ENCODE measurements around the gene HOXA5.

Gene HOXA5

DNA sequence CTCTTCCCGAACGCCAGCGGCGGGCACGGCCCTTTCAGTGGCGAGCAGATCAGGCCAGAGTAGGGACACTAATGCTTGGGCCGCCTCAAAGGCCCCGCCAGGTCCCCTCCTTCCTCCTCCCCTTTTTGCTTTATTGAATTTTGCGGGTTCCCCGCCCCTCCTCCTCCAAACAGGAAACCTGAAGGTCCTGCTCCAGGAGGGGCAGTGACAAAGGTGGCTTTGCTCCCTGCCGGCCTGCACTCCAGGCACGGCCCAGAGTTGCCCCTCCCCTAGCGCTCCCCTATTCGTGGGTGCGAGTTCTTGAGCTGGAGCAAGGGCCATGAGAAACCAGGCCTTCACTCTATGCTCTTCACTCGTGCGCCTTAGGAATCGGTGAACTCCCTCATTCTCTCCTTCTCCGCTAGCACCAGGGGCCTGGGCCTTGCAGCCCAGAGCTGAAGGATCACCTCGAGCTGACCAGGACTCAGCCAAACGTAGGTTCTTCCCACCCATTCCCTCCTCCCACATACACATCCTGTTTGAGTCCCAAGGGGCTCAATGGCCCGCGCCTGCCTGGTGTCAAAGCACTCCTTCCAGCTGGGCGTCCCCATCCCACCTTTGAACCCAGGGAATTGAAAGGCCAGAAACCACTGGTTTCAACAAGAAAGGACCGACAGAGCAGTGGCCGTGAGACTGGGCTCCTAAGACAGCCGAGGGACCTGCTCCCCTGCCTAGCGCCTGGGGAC lies 4.7 kb upstream of the HOXA5 start:
- no peak for DNase-seq (ENCODE audit: low spot score)

DNA sequence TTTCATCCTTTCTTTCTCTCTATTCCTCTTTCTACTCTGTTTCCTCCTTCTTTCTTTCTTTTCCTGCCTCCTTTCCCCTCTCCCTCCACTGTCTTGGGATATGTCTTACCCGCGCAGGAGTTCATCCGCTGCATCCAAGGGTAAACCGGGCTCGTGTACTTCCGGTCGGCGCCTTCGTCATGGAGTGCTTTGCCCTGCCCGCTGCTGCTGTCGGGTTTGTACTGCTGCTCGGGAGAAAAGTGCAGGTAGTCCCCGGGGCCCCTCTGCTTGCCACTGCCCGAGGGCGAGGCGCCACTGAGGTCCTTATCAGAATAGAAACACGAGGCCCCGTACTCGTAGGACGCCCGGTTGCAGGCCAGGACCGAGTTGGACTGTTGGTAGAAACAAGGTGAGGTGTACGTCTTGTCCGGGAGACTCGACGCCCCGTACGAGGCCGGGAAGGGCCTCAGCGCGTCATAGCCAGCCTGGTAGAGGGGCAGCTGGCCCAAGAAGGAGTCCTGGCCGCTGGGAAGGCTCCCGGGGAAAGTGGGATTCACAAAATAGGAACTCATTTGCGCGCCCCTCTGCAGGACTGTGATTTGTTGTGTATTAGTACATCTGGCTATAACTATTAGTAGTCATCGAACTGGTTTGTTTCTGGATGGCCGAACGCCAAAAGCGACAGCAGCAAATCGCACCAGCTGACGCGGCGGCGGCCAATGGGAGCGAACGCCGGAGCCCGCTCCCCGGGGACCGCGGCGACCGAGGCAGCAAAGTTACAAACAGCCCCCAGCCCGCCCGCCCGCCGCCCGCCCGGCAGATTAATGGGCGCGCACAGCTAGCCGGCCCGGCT lies 3.9 kb upstream of the HOXA5 start, which contains the start of gene HOXA6:
HOXA6 (minus strand) TSS at position 576 of the 832 bp plus-strand sequence; CDS start at position 551, 25 bp downstream.
- no peak for DNase-seq (ENCODE audit: low spot score)

DNA sequence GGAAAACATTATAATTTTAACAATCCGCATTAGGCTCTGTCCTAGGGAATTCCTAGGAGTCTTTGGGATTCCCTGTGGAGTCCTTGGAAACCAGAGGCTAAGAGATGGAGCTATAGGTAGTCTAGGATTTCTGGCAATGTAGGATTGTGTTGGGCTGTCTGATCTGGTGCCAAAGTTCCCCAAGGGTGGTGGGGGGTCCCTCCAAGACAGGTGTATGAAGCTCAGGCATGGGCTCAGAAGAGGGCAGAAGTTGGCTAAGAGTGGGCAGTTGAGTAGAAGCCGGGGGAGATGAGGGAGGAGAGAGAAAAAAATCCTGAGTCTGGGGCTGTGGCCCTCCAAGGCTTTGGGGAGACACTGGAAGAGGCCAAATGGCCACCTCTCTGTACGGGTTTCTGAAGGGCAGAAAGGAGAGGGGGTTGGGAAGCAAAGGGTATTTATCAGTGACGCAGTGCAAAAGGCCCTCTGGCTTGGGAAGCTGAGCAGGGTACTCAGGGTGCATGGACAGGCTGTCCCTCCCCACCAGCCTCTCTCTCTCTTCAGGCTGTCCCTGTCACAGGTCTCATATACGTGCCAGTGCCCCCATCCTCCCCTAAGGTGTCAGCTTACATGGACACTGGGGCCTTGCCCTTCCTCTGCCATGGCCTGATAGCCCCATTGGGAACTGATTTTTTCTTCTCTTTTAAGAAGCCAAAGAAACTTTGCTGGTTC lies 3.2 kb upstream of the HOXA5 start:
- no peak for DNase-seq (ENCODE audit: low spot score)

DNA sequence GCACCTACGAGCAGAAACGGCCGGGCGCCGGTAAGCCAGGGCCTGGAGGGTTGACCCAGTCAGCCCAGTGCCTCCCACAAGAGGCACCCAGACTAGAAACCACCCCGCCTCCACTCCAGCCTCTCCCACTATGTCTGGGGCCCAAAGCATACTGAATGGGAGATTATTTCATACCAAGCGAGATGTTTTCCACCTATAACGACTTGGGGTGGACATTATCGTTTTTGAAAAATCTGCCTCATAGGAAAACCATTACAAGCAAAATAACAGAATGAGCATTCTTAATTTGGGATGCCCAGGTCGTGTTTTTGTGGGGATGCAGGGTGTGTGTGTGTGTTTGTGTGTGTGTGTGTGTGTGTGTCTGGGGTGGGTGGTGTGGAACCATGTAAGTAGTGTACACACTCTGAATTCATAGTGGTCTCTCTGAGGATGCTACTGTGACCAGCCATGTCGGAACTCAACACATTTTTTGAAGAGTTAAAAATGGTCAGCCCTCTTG lies 2.5 kb upstream of the HOXA5 start:
- DNase-seq (ENCODE audit: low spot score): no peak

DNA sequence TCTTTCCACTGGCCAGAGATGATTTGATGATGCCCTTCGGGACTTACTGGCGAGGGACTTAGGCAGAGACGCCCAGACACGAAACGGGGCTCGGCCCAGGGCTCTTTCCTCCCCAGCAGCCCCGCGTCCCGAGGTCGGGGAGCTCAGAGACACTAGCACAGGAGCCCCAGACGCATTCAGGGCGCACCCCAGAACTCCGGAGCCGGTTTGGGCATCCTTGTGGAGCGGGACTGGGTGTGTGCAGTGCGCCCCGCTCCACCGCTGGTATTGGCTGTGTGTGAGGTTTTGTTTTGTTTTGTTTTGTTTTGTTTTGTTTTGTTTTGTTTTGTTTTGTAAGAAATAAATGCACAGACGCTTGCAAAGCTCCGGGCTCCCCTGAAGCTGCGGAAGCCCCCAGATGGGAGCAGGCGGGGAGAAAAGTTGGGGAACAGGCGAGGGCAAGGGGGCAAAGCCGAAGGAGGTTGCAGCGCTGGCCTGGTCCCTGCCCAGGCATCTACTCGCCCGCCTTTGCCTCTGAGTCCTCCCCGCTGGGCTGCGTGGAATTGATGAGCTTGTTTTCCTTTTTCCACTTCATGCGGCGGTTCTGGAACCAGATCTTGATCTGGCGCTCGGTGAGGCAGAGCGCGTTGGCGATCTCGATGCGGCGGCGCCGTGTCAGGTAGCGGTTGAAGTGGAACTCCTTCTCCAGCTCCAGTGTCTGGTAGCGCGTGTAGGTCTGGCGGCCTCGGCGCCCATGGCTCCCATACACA lies 1.9 kb upstream of the HOXA5 start:
- no peak for DNase-seq (ENCODE audit: low spot score)

DNA sequence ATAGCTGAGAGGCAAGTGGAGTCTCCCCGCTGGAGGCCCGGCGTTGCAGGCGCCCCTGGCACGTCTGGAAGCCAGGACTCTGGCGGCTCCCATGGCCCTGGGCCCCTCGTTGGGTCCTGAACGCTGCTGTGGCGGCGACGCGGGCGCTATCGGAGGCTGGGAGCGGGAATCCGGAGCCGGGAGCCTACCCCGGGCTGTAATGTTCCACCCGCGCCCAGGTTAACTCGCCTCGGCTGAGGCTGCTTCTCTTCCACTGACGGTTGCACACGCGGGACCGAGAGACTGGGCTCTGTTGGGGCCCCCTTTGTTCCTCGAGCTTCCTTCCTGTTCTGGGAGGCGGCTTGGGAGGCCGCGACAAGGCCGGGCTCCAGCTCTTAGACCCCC lies 1.3 kb upstream of the HOXA5 start:
- DNase-seq (ENCODE audit: low spot score): no peak

DNA sequence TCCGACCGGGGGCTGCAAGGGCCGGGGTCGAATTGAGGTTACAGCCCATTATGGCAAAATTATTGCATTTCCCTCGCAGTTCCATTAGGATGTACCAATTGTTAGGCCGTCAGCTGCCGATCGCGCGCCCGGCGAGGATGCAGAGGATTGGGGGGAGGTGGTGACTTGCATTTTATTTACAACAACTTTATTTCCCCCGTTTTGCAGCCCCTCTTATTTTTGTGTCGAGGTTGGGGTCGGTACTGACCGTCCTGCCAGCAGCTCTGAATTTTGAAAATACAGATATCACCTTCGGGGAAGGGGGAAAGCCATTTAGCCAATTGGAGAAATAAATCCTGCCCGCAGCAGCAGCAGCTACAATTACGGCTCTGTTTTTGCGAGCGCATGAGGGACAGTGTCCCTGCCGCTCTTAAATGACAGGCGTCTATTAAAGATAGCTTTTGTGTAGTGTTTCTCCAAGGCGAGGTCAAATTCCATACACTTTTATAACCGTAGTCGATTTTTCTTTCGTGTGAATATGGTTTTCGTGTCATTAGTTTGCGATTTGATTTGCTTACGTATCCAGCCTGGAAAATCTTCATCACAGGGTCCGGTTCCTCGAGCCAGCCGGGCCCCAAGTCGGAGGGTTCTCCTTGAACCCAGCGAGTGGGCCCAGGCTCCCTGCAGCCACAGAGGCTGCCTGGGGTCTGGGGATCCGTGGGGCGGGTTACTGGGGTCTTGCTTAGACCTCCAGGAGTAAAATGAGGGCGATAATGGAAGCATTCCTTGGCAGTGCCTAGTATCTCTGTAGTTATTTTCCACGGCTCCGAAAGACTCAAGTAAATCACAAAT lies 684 bp upstream of the HOXA5 start:
- DNase-seq (ENCODE audit: low spot score): no peak

DNA sequence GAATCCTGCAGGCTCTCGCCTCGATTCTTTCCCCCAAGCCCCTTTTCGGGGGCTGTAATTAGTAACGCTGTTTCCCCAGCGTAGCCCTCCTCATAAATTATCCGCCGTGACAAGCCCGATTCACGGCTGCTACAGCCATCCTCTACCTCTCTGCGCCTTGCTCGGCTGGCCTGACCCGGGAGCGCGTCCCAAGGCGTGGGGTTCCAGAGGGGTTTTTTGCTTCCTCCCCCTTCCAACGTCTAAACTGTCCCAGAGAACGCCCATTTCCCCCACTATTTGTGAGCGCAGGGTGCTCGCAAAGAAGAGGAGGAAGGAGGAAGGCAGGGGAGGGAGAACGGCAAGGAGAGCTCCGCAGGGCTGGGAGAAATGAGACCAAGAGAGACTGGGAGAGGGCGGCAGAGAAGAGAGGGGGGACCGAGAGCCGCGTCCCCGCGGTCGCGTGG lies 880 bp downstream of the HOXA5 start:
- DNase-seq (ENCODE audit: low spot score): no peak

DNA sequence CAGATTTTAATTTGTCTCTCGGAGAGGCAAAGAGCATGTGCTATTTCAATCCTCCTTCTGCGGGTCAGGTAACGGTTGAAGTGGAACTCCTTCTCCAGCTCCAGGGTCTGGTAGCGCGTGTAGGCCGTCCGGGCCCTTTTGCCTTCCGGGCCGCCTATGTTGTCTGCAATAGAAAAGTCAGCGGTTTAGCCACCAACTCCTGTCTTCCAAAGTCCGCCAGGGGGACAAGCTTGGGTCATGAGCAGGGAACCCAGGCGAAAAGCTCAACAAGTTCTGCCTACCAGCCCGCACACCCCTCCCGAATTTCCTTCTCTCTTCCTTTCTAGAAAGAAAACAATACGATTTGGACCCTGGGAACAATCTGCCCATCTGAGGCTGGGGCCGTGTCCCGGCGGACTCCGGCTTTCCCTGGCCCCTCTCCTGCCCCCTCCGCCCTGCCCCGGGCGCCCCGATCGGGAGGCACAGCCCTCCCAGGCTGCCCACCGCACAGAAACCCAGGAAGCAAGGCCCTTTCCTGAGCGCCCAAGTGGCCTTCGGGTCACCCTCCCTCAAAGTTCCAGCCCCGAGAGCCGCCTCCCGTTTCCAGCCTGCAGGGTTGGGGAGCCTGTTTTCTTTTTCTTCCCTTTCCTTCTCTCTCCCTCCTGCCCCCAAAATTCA lies 1.4 kb downstream of the HOXA5 start:
- no peak for DNase-seq (ENCODE audit: low spot score)

DNA sequence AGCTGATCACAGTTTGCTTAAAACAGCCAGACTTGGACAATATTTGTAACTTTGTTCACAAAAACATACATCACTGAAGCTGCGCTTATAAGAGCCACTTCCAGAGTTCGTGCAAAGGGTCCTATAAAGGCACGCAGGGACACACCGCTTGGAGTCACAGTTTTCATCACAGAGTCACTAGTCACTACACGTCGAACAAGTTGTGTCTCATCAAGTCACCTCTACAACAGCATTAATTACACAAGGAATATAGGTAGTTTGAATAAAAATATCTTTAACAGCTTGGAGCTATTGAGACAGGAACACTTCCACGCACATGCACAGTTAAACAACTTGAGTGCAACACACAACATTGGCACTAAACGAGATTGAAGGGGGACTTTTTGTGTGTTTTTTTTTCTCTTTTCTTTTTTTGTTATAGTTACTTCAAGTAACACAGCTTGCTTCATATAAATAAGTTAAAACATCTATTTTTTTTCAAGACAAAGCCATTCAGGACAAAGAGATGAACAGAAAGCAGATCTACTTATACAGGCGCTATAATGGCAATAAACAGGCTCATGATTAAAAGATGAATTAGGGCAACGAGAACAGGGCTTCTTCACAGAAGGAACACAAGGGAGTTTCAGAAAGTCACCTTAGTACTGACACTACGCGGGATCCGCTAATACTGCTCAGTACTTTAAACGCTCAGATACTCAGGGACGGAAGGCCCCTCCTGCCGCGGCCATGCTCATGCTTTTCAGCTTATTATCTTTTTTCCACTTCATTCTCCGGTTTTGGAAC lies 2.2 kb downstream of the HOXA5 start:
- no peak for DNase-seq (ENCODE audit: low spot score)

DNA sequence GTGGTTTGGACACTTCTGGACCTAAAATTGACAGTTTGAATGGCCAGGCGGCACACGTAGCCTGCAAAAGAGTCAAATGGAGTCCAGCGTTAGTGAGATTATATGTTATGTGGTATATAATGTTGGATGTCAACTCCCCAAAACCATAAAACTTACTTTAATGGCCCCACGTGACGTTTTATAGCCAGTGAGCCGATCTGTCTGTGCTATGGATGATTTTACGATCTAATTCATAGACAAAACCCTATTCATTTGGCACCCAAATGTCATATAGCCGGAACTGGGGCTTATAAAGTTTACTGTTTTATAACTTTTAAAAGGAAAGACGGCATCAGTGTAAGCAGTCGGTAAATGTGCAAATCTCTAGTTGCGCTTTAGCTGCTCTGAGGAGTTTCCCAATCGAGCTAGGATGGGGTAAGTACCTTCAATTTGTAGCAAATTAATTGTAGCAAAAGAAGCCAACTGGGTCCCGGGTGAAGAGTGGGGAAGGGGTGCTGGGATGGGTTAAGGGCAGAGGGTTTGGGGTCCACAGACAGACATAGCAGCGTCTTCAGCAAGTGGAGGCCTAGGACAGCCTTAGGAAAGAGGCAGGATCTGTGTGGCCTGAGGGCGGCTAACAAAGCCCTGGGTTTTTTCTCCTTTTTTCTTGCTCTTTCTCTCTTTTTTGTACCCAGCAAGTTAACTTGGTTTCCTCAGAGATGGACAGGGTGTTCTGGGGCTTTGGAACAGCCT lies 3.2 kb downstream of the HOXA5 start:
- DNase-seq (ENCODE audit: low spot score): no peak

DNA sequence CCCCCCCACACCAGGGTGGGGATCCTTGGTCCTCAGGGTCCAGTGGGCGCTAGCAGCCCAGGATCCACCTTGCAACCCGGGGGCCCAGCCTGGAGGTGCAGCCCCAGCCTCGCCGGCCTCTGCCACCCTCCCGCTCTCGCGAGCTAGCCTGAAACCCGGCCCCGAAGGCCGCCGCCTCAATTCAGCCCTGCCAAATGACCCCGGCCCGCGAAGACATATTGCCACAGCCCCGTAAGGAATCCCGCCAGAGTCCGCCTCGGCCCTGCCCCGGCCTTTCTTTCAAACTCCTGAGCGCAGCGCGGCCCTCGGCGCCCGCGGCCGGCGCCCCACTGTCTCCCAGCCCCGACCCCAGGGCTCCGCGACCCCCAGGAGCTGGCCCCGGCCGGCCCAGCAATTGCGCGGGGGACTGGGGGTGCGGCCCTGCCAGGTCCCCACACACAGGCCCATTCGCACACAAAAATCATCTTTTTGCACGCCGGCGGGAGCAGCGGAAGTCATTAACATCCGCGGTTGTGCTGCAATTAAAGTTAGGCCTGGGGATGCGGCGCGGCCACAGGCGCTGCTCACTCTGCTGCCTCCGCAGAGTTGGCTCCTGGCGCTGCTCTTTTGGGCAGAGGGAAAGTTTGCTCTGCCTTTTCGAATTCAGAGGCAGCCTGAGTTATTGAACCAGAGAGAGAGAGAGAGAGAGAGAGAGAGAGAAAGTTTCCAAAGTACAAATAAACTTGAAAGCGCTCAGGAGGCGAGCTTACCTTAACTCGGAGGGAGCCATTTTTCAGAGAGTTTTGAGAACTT lies 4.0 kb downstream of the HOXA5 start:
- DNase-seq (ENCODE audit: low spot score): no peak

DNA sequence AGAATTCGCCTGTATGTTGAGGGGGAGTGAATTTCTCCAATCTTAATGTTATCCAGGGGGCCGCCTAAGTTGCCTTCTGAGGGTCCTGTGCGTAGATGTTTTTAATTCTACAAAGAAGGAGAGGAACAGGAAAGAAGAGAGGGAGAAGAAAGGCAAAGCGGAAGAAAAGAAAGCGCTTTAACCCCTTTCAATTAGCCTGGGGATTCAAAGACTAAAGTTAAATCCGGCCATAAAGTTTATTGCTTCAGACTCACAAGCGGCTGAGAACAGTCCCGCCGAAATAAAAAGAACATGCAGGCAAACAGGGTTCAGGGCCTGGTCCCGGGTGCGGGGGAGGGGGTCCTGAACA lies 4.5 kb downstream of the HOXA5 start:
- DNase-seq (ENCODE audit: low spot score): no peak

DNA sequence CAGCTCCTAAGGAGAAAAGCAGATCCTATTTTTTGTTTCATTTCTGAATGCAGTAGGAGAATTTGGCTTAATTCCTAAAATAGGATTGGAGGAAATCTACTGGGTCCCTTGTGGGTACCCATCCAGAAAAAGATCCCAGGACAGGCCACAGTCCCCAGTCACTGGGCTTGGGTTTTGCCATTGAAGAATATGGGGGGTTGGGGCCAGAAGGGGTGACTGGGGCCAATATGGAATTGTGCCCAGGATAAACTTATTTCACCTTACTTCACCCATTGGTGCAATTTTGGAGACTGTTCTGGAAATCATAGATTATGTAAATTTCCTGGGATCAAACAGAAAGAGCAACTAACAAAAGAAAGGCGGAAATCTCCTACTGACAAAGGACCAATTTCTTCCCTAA lies 5.0 kb downstream of the HOXA5 start:
- DNase-seq (ENCODE audit: low spot score): no peak

DNA sequence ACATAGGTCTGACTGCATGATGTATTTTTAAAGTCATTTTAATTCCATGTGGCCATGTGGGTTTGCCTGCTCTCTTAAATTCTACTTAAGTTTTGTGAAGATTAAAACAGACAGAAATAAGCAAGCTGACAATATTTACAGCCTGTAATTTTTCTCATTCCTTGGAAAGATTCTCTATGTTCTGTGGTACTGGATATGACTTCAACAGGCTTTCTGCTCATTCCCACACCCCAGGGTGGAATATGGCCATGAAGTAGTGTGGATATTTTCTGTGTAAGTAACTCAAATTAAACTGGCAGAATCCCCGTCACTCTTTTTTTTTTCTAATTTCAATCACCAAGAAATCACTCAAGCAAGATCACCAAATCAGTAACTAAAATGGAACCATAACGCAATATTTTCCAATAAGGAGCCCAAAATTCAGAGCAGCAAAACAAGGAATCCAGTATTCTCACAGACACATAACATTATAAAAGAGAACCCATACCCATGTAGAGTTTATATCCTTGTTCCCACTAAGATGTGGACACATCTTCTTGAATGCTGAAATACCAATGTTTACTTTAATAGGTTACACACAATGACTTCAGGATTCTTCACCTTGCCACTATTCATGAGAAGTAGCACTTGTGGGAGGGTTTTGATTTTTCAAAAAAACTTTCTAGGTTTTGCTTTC lies 5.7 kb downstream of the HOXA5 start:
- DNase-seq (ENCODE audit: low spot score): no peak

DNA sequence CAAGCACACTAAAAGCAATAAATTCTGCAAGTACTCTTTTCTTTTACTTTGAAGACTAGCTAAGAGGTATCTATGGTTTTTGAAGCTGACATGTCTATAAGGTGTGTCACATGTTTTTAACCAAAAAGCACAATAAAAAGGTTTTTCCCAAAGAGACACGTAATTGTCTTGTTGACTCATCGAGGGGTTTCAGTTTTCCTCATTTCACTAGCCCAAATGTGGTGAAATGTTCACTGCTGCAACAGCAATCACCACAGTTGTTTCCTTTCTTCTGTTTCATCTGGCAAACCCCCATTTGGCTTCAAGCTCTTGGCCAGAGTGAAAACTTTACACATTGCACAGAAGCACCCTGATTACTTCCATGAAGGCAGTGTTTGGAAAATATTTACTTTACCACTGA lies 9.1 kb downstream of the HOXA5 start:
- DNase-seq (ENCODE audit: low spot score): no peak

DNA sequence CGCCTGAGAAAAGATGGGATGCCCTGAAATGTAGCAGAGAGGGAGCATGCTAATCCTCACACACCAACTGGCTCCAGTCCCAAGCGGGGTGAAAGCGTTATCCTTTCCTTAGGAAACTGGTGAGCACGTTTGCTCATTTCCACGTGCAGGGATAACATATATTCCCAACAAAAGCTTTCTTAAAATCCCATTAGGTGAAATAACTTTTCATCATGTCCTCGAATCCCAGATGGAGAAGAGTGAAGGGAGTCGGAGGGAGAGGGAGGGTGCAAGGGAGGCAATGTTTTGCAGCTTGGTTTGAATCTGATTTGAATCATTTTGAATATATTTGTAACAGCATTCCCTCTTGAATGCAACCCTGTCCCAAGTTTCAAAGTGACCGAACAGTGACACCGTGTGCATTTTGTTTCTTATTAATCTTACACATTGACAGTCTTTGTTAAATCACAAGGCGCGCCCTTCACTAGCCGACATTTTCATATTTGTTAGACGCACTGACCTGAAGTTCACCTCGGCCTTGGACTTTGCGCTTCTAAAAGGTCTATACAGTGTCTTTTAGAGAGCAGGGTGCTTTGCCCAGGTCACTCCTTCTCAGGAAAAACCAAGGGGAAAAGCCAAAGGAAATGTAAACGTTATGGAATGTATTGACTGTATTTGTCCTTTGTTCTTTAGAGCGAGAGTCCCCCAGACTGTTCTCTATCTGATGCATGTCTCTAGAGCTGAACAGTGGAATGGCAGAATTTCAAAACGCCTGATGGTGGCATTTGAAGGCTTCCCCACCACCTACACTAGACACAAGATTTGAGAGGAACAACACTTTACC lies 9.9 kb downstream of the HOXA5 start:
- DNase-seq (ENCODE audit: low spot score): no peak
